NCI-H2171 (cell line): ENCODE measurements around the gene CFAP65.

Experiments
- DNase-seq: peaks from one replicate; lab custom pipeline; 2025; lab: John Stamatoyannopoulos, UW

The CFAP65 gene

DNA sequence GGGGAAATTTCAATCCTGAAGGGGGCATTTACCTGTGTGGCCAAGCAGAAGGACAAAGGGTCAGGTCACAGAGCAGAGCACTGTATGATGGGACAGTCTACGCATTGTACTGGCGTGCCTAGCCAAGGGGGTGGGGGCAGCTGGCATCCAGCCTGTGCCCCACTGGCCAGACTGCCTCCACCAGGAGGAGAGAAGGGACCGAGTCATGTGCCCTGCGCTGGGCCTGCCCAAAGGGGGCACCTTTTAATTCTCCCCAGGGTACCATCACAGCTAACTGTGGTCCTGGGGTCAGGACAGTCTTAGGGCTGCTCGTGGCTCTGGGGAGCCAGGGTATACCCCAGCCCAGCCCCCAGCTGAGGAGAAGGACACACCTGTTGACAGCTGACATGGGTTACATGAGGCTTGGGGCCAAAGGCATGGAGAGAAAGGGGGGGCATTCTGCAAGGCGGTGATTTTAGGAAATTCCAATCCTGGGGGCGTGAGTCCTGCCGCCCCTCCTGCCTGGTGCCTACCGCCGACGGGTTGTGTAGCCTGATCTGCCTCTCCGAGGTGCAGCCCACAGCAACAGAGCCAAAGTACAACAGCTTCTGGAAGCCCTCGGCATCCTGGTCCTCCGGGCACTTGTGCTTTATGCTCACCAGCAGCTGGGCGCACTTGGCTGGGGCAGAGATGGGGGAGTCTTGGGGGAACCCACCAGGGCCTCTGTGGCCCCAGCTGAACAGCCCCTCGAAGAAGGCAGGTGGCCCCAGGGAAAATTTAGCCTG is 11.0 kb downstream of the CFAP65 start:
- DNase-seq, result no peak

DNA sequence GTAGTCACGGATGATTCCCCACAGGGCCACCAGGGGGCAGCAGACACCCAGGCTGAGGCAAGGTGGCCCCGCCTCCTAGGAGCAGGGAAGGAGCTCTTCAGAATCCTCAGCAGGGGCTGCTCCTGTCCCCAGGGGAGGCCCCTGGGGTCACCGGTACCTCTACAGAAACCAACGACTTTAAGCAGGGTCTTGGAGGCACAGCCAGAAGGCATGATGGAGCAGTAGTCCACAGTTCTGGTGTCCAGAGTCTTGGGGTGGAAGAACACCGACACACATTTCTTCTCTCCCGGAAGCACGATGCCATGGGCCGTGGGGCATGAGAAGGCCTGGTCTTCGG is 11.5 kb downstream of the CFAP65 start:
- peak; percentile 68 for DNase-seq

- DNase-seq, result no peak
Observed at GRCh38 chr2:219028996-219029828, 12.1 kb downstream of the CFAP65 start.

GRCh38 chr2:219028141-219028540 is 13.2 kb downstream of the CFAP65 start:
- DNase-seq, result no peak

GRCh38 chr2:219027511-219028055 is 13.7 kb downstream of the CFAP65 start:
- no peak for DNase-seq

DNA sequence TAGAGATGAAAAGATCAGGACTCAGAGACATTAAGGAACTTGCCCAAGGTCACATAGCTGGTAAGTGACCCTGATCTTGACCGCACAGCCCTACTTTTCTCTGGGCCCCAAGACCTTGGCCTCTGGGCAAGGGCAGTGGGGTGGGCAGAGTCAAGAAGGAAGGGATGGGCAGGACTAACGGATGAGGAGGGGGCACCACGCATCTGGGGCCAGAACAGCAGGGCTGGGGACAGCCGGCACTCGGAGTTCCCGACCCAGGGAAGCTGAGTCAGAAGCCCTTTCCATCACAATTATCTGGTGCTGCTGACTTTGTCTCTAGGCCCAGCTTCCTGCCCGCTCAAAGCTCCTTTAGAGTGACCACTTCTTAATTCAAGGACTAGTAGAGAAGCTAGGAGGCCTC is 14.4 kb downstream of the CFAP65 start:
- no peak for DNase-seq

- no peak for DNase-seq
Observed at GRCh38 chr2:219025637-219026585, 15.4 kb downstream of the CFAP65 start.

DNA sequence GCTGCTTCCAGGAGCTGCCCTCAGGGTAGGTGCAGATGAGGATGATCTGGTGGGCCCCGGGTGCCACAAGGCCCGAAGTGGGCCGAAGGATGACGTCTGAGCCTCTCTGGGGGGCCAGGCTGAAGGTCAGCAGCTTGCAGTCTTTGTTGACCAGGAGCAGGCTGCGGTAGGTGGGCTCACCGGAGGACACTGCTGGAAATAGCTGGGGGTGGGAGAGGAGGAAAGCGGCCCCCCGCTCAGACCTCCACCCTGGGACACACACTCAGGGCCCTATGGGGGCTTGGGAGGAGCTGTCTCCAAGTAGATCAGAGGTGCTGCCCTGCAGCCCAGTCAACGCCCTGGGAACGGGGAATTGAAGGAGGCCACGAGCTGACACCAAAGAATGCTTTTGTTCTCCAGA is 17.3 kb downstream of the CFAP65 start:
- DNase-seq, result no peak

DNA sequence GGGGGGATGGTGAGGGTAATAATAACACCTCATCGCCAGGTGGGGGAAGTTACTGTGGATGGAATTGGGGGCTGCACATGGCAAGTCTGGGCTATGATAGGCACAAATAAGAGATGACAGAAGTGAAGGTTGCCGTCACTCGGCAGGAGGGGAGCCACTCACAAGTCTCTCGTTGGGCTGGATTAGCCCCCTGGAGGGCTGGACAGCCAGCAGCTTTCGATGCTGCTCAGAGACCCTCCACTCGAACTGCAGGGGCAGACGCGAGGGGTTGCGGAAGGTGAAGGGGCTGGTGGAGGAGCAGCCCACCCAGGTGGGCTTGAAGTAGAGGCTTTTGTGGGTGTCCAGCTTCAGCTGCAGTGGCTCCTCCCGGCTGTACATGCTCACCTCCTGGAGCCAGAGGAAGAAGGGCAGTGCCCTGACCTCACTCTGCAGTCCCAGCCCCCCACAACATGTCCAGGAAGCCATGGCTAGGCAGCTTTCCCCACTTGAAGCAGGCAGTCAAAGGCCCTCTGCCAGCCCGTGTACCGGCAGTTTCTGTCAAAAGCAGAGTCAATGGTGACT is 18.2 kb downstream of the CFAP65 start:
- DNase-seq, result no peak

- DNase-seq, result no peak
Observed at GRCh38 chr2:219022616-219023015, 18.7 kb downstream of the CFAP65 start.

DNA sequence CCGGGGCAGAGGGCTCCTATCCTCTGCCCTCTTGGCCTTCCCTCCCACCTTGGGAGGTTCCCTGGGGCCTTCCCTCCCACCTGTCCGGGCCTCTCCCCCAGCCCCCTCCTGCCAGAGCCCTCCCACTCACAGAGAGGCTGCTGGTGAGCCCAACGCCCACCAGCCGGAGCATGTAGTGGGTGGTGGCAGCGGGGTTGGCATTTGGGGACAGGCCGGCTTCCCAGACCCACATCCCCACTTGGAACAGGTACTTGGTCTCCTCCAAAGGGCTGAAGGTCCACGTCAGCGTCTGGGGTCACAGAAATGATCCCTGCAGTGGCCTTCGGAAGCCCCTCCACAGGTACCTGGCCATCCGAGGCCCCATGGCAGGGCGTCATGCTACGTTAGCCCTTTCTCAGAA is 19.3 kb downstream of the CFAP65 start:
- DNase-seq, result no peak

DNA sequence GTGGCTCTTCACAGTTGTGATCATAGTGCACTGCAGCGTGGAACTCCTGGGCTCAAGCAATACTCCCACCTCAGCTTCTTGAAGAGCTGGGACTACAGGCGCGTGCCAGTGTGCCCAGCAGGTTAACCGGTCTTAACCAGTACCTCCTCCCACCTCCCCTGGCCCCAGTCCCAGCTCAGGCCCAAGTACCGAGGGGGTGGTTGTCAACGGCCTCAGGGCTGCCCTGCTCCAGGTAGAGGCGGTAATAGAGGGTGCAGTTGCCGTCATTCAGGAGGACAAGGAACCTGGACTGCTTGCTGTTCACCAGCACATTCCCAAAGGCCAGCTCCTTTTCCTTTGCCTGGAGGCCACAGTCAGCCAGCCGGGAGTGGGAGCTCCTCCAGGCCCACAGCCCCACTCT is 19.7 kb downstream of the CFAP65 start:
- no peak for DNase-seq

- DNase-seq, result no peak
Observed at GRCh38 chr2:219020604-219021365, 20.5 kb downstream of the CFAP65 start.

GRCh38 chr2:219019436-219019835 is 21.9 kb downstream of the CFAP65 start:
- DNase-seq, result no peak

- no peak for DNase-seq
Observed at GRCh38 chr2:219018726-219019125, 22.6 kb downstream of the CFAP65 start.

GRCh38 chr2:219018286-219018685 is 23.0 kb downstream of the CFAP65 start:
- DNase-seq, result no peak

- no peak for DNase-seq
Observed at GRCh38 chr2:219017201-219017931, 23.9 kb downstream of the CFAP65 start.

DNA sequence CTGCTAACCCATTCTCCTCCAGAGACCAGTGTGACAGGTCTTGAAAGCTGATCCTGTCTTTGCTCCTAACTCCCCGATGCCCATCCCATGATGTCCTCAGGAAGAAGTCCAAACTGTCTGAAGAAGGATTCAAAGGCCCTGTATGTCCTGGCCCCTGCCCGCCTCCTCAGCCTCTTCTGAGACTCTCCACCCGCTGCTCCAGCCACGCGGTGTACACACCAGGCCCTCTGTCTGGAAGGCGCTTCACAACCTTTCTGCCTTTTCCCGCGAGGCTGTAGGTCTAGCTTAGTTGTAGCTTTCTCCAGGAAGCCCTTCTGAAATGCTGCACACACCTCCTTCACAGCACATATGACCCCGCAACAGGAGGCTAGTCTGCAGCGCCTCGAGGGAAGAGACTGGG is 24.6 kb downstream of the CFAP65 start:
- no peak for DNase-seq

DNA sequence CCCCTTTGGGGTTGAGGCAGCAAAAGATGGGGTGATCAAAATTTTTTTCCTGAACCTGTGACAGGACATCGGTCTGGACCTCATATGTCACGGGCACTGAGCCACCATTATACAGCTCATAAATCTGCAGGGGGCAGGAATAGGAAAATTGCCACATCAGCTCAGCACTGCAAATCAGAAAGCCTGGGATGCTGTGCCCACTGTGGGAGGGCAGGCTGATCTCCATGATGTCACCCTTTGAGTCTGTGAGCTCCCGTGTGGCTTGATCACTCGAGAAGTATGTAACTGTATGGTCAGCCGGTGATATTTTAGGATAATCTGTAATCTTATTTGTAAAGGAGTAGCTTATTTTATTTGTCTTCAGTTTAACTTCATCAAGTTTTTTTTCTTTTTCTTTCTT is 30.4 kb downstream of the CFAP65 start:
- no peak for DNase-seq

DNA sequence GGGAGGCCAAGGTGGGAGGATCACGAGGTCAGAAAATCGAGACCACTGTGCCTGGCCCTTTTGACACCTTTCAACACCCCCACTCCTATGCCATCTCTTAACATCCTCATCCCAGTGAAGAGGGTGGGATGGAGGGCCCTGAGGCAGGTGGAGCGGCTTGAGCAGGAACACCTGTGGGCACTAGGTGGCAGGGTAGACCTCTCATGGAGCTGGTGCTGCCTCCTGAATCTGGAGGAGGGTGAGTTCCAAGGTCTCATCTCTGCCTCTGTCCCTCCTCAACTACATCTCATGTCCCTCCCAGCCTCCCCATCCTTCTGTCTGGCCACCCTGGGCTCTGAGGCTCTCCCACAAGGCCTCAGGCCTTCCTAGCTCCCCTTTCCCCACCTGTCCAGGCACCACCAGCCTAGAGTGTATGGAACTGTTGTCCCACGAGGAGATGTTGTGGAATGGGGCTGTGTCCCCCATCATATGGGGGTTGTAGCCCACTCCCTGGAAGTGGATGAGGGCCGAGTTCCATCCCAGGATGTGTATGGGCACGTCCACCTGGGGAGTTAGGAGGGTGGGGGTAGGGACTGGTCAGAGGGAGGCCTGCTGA is 31.1 kb downstream of the CFAP65 start:
- peak; percentile 28 for DNase-seq
